ENCODE measurements around the gene MYPN.

GRCh38 chr10:68132391-68132790 lies 23.1 kb downstream of the MYPN start:
- no peak for TF ChIP-seq POLR2A (IDR thresholded peaks at IDR 0.05)
- TF ChIP-seq, protein P1, sequence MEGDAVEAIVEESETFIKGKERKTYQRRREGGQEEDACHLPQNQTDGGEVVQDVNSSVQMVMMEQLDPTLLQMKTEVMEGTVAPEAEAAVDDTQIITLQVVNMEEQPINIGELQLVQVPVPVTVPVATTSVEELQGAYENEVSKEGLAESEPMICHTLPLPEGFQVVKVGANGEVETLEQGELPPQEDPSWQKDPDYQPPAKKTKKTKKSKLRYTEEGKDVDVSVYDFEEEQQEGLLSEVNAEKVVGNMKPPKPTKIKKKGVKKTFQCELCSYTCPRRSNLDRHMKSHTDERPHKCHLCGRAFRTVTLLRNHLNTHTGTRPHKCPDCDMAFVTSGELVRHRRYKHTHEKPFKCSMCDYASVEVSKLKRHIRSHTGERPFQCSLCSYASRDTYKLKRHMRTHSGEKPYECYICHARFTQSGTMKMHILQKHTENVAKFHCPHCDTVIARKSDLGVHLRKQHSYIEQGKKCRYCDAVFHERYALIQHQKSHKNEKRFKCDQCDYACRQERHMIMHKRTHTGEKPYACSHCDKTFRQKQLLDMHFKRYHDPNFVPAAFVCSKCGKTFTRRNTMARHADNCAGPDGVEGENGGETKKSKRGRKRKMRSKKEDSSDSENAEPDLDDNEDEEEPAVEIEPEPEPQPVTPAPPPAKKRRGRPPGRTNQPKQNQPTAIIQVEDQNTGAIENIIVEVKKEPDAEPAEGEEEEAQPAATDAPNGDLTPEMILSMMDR (IDR thresholded peaks at IDR 0.05): no peak

Measured in body of pancreas (tissue), 4 donors.